IMR-90 (cell line): ENCODE results near the gene OSBPL6.
"Not testable (repeated sequence)": the region's sequence is repeated elsewhere in the genome, so short reads cannot be mapped to it uniquely, and the experiment has no call there.

Experiments used
- RAD21 ChIP-seq: IDR thresholded peaks from 2 replicates; pipeline ENCODE4 v1.6.1; 2012; ENCODE audit warnings: low read length, improper control_type of control experiment
- TF ChIP-seq, protein P1 (sequence below): conservative IDR thresholded peaks from 2 replicates; pipeline ENCODE4 v1.5.1; 2012; ENCODE audit warnings: mild to moderate bottlenecking, low read depth, low read length, improper control_type of control experiment

DNA sequence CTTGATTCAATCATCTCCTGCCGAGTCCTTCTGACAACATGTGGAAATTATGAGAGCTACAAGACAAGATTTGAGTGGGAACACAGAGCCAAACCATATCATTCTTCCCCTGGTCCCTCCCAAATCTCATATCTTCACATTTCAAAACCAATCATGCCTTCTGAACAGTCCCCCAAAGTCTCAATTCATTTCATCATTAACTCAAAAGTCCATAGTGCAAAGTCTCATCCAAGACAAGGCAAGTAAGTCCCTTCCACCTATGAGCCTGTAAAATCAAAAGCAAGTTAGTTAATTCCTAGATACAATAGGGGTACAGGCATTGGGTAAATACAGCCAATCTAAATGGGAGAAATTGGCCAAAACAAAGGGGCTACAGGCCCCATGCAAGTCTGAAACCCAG is 40.4 kb upstream of the OSBPL6 start:
- TF ChIP-seq, protein P1, sequence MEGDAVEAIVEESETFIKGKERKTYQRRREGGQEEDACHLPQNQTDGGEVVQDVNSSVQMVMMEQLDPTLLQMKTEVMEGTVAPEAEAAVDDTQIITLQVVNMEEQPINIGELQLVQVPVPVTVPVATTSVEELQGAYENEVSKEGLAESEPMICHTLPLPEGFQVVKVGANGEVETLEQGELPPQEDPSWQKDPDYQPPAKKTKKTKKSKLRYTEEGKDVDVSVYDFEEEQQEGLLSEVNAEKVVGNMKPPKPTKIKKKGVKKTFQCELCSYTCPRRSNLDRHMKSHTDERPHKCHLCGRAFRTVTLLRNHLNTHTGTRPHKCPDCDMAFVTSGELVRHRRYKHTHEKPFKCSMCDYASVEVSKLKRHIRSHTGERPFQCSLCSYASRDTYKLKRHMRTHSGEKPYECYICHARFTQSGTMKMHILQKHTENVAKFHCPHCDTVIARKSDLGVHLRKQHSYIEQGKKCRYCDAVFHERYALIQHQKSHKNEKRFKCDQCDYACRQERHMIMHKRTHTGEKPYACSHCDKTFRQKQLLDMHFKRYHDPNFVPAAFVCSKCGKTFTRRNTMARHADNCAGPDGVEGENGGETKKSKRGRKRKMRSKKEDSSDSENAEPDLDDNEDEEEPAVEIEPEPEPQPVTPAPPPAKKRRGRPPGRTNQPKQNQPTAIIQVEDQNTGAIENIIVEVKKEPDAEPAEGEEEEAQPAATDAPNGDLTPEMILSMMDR: not testable (repeated sequence)
- not testable (repeated sequence) for TF ChIP-seq RAD21
